IPS-18a (cell line): ENCODE data around the gene CFAP61.
"Not testable (repeated sequence)": the region's sequence is repeated elsewhere in the genome, so short reads cannot be mapped to it uniquely, and the experiment has no call there.

Source experiments
- H3K27ac ChIP-seq: one replicate; pipeline ENCODE4 v1.5.1; 2013; ENCODE audit warnings: low read length
- H3K27me3 ChIP-seq: one replicate; pipeline ENCODE4 v1.6.1; 2013; ENCODE audit warnings: mild to moderate bottlenecking, low read length; ENCODE audit not compliant: control insufficient read depth, insufficient read depth
- H3K36me3 ChIP-seq: one replicate; pipeline ENCODE4 v1.6.1; 2013; ENCODE audit warnings: low read depth, low read length; ENCODE audit not compliant: control insufficient read depth
- H3K4me1 ChIP-seq: one replicate; pipeline ENCODE4 v1.6.1; 2013; ENCODE audit warnings: low read depth, low read length; ENCODE audit not compliant: control insufficient read depth
- H3K4me3 ChIP-seq: one replicate; pipeline ENCODE4 v1.5.1; 2013; ENCODE audit warnings: low read length
- H3K9ac ChIP-seq: one replicate; pipeline ENCODE4 v1.6.1; 2013; ENCODE audit warnings: mild to moderate bottlenecking, low read length, moderate library complexity
- H3K9me3 ChIP-seq: one replicate; pipeline ENCODE4 v1.6.1; 2013; ENCODE audit warnings: low read depth, low read length; ENCODE audit not compliant: control insufficient read depth

Gene CFAP61

GRCh38 chr20:20344476-20344875 lies 292.1 kb downstream of the CFAP61 start:
- H3K36me3 ChIP-seq = no peaks in the 10 kb centered on the region
- H3K27me3 ChIP-seq = no peaks in the 10 kb centered on the region
- H3K4me3 ChIP-seq = no peak overlapping the region
- no peak overlapping the region for H3K27ac ChIP-seq
- no peaks in the 10 kb centered on the region for H3K4me1 ChIP-seq
- no peaks in the 10 kb centered on the region for H3K9me3 ChIP-seq
- no peak overlapping the region for H3K9ac ChIP-seq

GRCh38 chr20:20353576-20353975 lies 301.2 kb downstream of the CFAP61 start:
- H3K27me3 ChIP-seq = peaks cover 4% of the 10 kb centered on the region
- no peaks in the 10 kb centered on the region for H3K36me3 ChIP-seq
- H3K9me3 ChIP-seq = no peaks in the 10 kb centered on the region
- no peak overlapping the region for H3K27ac ChIP-seq
- no peak overlapping the region for H3K4me3 ChIP-seq
- H3K4me1 ChIP-seq = no peaks in the 10 kb centered on the region
- H3K9ac ChIP-seq = no peak overlapping the region

- H3K27ac ChIP-seq, H3K4me1 ChIP-seq, H3K9ac ChIP-seq, H3K36me3 ChIP-seq, H3K4me3 ChIP-seq, H3K9me3 ChIP-seq: not testable (repeated sequence)
- H3K27me3 ChIP-seq = peaks cover 16% of the 10 kb centered on the region
Observed at GRCh38 chr20:20355503-20355902, 303.2 kb downstream of the CFAP61 start.

- H3K36me3 ChIP-seq = no peaks in the 10 kb centered on the region
- H3K27me3 ChIP-seq = peaks cover 49% of the 10 kb centered on the region
- no peak overlapping the region for H3K27ac ChIP-seq
Observed at GRCh38 chr20:20358801-20359200, 306.5 kb downstream of the CFAP61 start.

GRCh38 chr20:20359628-20360027 lies 307.3 kb downstream of the CFAP61 start:
- H3K4me1 ChIP-seq = peaks cover 7% of the 10 kb centered on the region
- no peak overlapping the region for H3K27ac ChIP-seq
- H3K27me3 ChIP-seq = peaks cover 57% of the 10 kb centered on the region
- no peaks in the 10 kb centered on the region for H3K9me3 ChIP-seq
- H3K36me3 ChIP-seq = no peaks in the 10 kb centered on the region
- H3K9ac ChIP-seq = no peak overlapping the region
- no peak overlapping the region for H3K4me3 ChIP-seq

More at GRCh38 chr20:20358801-20359200, 306.5 kb downstream of the CFAP61 start:
- Histone ChIP-seq H3K9ac (no peak overlapping the region), H3K4me1 (peaks cover 7% of the 10 kb centered on the region), H3K9me3 (no peaks in the 10 kb centered on the region), H3K4me3 (no peak overlapping the region)

GRCh38 chr20:20360464-20360863 lies 308.1 kb downstream of the CFAP61 start:
- peaks cover 66% of the 10 kb centered on the region for H3K27me3 ChIP-seq

GRCh38 chr20:20362774-20363433 lies 310.6 kb downstream of the CFAP61 start:
- no peaks in the 10 kb centered on the region for H3K9me3 ChIP-seq
- no peak overlapping the region for H3K27ac ChIP-seq
- peaks cover 87% of the 10 kb centered on the region for H3K27me3 ChIP-seq
- H3K36me3 ChIP-seq = no peaks in the 10 kb centered on the region
- peak overlapping the region; percentile 53 for H3K4me3 ChIP-seq
- H3K9ac ChIP-seq = no peak overlapping the region
- H3K4me1 ChIP-seq = peaks cover 18% of the 10 kb centered on the region

More at GRCh38 chr20:20360464-20360863, 308.1 kb downstream of the CFAP61 start:
- Histone ChIP-seq H3K9me3 (no peaks in the 10 kb centered on the region), H3K4me1 (peaks cover 9% of the 10 kb centered on the region), H3K27ac (no peak overlapping the region), H3K9ac (no peak overlapping the region), H3K4me3 (no peak overlapping the region), H3K36me3 (no peaks in the 10 kb centered on the region)

- no peaks in the 10 kb centered on the region for H3K36me3 ChIP-seq
- peak overlapping the region; percentile 53 for H3K4me3 ChIP-seq
- H3K27me3 ChIP-seq = peaks cover 85% of the 10 kb centered on the region
- no peak overlapping the region for H3K9ac ChIP-seq
- no peaks in the 10 kb centered on the region for H3K9me3 ChIP-seq
- no peak overlapping the region for H3K27ac ChIP-seq
- peaks cover 18% of the 10 kb centered on the region for H3K4me1 ChIP-seq
Observed at GRCh38 chr20:20363434-20363798, 311.1 kb downstream of the CFAP61 start.

GRCh38 chr20:20363799-20364592 lies 311.7 kb downstream of the CFAP61 start:
- no peak overlapping the region for H3K9ac ChIP-seq
- peaks cover 18% of the 10 kb centered on the region for H3K4me1 ChIP-seq
- no peak overlapping the region for H3K27ac ChIP-seq
- no peaks in the 10 kb centered on the region for H3K36me3 ChIP-seq
- H3K9me3 ChIP-seq = no peaks in the 10 kb centered on the region
- peaks cover 90% of the 10 kb centered on the region for H3K27me3 ChIP-seq
- H3K4me3 ChIP-seq = peak overlapping the region; percentile 53

GRCh38 chr20:20364593-20365479 lies 312.5 kb downstream of the CFAP61 start:
- Histone ChIP-seq H3K9me3 (no peaks in the 10 kb centered on the region), H3K27ac (no peak overlapping the region), H3K4me3 (peak overlapping the region; percentile 53), H3K4me1 (peaks cover 21% of the 10 kb centered on the region), H3K27me3 (peaks cover 93% of the 10 kb centered on the region), H3K36me3 (no peaks in the 10 kb centered on the region), H3K9ac (no peak overlapping the region)

GRCh38 chr20:20365480-20366161 lies 313.3 kb downstream of the CFAP61 start:
- Histone ChIP-seq H3K9me3 (no peaks in the 10 kb centered on the region), H3K27ac (no peak overlapping the region), H3K36me3 (no peaks in the 10 kb centered on the region), H3K4me3 (peak overlapping the region; percentile 53), H3K4me1 (peaks cover 20% of the 10 kb centered on the region), H3K27me3 (peaks cover 93% of the 10 kb centered on the region), H3K9ac (no peak overlapping the region)
